ENCODE measurements around the gene SPEN.
"Not testable (repeated sequence)": the region's sequence is repeated elsewhere in the genome, so short reads cannot be mapped to it uniquely, and the experiment has no call there.

The SPEN gene

DNA sequence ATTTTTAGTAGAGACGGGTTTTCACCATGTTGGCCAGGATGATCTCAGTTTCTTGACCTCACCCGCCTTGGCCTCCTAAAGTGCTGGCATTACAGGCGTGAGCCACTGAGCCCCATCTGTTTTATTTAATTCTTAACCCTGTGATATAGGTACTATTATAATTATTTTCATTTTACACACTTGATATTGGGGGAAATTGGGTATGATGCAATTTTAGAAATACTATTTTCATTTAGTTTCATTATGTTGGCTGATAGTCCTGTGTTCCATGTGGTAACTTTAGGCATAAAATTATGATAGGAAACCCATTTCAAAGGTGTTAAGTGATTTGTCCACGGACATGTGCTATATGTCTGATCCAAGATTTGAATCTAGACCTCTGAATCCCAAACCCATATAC lies 61.1 kb downstream of the SPEN start:
- no peaks in the 10 kb centered on the region for H3K4me1 ChIP-seq (ENCODE audit: control insufficient read depth, insufficient read depth, low read length)
- no peak overlapping the region for H3K27ac ChIP-seq (ENCODE audit: low read depth, low read length)
- H3K27me3 ChIP-seq (ENCODE audit: control insufficient read depth, insufficient read depth, low read length), result no peaks in the 10 kb centered on the region
- no peak overlapping the region for H3K9ac ChIP-seq (ENCODE audit: low read depth, low read length)
- no peaks in the 10 kb centered on the region for H3K9me3 ChIP-seq (ENCODE audit: control insufficient read depth, insufficient read depth, low read length)
- no peak overlapping the region for H3K4me3 ChIP-seq (ENCODE audit: low read depth, low read length)
- peaks cover 38% of the 10 kb centered on the region for H3K36me3 ChIP-seq (ENCODE audit: control insufficient read depth, insufficient read depth, low read length)

DNA sequence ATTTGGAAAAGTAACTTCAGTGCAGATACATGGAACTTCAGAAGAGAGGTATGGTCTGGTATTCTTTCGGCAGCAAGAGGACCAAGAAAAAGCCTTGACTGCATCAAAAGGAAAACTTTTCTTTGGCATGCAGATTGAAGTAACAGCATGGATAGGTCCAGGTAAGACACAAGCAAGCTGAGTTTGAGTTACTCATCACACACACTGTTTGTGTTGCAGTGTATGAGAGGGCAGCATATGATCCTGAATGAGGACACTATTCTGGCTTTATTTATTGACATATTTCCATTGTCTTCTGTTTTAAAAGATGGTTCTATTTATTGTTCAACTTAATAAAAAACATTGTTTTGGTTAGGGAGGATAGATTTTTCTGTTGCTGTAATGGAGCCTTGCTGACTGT lies 63.6 kb downstream of the SPEN start:
- H3K9me3 ChIP-seq (ENCODE audit: control insufficient read depth, insufficient read depth, low read length), result no peaks in the 10 kb centered on the region
- no peaks in the 10 kb centered on the region for H3K4me1 ChIP-seq (ENCODE audit: control insufficient read depth, insufficient read depth, low read length)
- no peak overlapping the region for H3K9ac ChIP-seq (ENCODE audit: low read depth, low read length)
- H3K27me3 ChIP-seq (ENCODE audit: control insufficient read depth, insufficient read depth, low read length), result no peaks in the 10 kb centered on the region
- H3K4me3 ChIP-seq (ENCODE audit: low read depth, low read length), result no peak overlapping the region
- H3K27ac ChIP-seq (ENCODE audit: low read depth, low read length), result no peak overlapping the region
- peaks cover 54% of the 10 kb centered on the region for H3K36me3 ChIP-seq (ENCODE audit: control insufficient read depth, insufficient read depth, low read length)

DNA sequence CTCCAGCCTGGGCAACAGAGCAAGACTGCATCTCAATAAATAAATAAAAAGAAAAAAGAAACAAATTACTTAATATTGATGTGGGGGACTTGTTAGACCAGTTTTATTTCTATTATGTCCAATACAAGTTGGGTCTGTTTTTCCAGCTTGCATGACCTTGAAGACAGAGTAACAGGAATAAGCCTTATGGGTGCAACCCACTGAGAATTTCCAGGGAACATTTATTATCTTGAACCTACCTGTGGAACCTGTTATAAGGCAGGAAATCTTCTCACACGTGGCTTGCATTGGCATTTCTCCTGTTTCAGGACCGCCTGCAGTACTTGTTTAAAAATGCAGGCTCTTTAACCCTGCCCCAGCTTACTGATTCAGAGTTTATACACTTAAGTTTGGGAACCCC lies 64.4 kb downstream of the SPEN start:
- Histone ChIP-seq H3K9me3 (ENCODE audit: control insufficient read depth, insufficient read depth, low read length) (no peaks in the 10 kb centered on the region), H3K4me3 (ENCODE audit: low read depth, low read length) (no peak overlapping the region), H3K27ac (ENCODE audit: low read depth, low read length) (no peak overlapping the region), H3K27me3 (ENCODE audit: control insufficient read depth, insufficient read depth, low read length) (no peaks in the 10 kb centered on the region), H3K36me3 (ENCODE audit: control insufficient read depth, insufficient read depth, low read length) (peaks cover 62% of the 10 kb centered on the region), H3K9ac (ENCODE audit: low read depth, low read length) (no peak overlapping the region), H3K4me1 (ENCODE audit: control insufficient read depth, insufficient read depth, low read length) (no peaks in the 10 kb centered on the region)

DNA sequence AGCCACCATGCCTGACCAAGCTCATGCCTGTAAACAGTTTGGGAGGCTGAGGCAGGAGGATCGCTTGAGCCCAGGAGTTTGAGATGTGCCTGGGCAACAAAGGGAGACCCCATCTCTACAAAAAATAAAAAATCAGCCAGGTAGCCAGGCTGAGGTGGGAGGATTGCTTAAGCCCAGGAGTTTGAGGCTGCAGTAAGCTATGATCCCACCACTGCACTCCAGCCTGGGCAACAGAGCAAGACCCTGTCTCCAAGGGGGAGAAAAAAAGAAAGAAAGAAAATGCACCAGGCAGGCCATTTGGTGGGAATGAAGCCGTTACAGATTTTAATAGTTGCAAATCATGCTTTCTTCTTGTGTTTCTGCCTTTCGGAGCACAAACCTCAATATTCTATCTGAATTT lies 66.1 kb downstream of the SPEN start:
- peaks cover 68% of the 10 kb centered on the region for H3K36me3 ChIP-seq (ENCODE audit: control insufficient read depth, insufficient read depth, low read length)
- not testable (repeated sequence) for H3K27ac ChIP-seq (ENCODE audit: low read depth, low read length); H3K4me3 ChIP-seq (ENCODE audit: low read depth, low read length); H3K9ac ChIP-seq (ENCODE audit: low read depth, low read length); H3K4me1 ChIP-seq (ENCODE audit: control insufficient read depth, insufficient read depth, low read length); H3K9me3 ChIP-seq (ENCODE audit: control insufficient read depth, insufficient read depth, low read length); H3K27me3 ChIP-seq (ENCODE audit: control insufficient read depth, insufficient read depth, low read length)

DNA sequence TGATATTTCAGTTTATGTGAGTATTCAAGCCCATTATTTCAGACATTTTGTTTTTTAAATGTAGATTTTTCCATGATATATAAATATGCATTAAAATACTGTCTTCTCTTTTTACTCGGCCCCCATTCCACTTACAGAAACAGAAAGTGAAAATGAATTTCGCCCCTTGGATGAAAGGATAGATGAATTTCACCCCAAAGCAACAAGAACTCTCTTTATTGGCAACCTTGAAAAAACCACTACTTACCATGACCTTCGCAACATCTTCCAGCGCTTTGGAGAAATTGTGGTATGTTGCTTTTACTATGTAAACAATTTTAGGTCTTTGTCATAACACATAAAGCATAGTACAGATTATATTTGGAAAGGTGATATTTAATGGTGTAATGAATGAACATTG lies 68.5 kb downstream of the SPEN start:
- peaks cover 70% of the 10 kb centered on the region for H3K36me3 ChIP-seq (ENCODE audit: control insufficient read depth, insufficient read depth, low read length)
- no peak overlapping the region for H3K4me3 ChIP-seq (ENCODE audit: low read depth, low read length)
- no peak overlapping the region for H3K27ac ChIP-seq (ENCODE audit: low read depth, low read length)
- no peaks in the 10 kb centered on the region for H3K9me3 ChIP-seq (ENCODE audit: control insufficient read depth, insufficient read depth, low read length)
- H3K9ac ChIP-seq (ENCODE audit: low read depth, low read length), result no peak overlapping the region
- no peaks in the 10 kb centered on the region for H3K27me3 ChIP-seq (ENCODE audit: control insufficient read depth, insufficient read depth, low read length)
- no peaks in the 10 kb centered on the region for H3K4me1 ChIP-seq (ENCODE audit: control insufficient read depth, insufficient read depth, low read length)

DNA sequence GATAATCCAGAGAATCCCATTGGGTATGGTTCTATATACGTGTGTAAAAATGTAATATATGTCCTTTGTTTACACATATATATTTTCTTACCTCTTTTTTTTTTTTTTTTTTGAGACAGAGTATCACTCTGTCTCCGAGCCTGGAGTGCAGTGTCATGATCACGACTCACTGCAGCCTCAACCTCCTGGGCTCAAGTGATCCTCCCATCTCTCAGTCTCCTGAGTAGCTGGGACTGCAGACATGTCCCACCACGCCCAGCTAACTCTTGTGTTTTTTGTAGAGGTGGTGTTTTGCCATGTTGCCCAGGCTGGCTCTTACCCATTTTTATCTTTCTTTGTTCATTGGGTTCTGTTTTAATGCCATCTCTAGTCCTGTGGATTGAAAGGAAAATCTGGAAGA lies 68.9 kb downstream of the SPEN start:
- H3K4me3 ChIP-seq (ENCODE audit: low read depth, low read length), result no peak overlapping the region
- no peaks in the 10 kb centered on the region for H3K4me1 ChIP-seq (ENCODE audit: control insufficient read depth, insufficient read depth, low read length)
- H3K9ac ChIP-seq (ENCODE audit: low read depth, low read length), result no peak overlapping the region
- peaks cover 70% of the 10 kb centered on the region for H3K36me3 ChIP-seq (ENCODE audit: control insufficient read depth, insufficient read depth, low read length)
- no peak overlapping the region for H3K27ac ChIP-seq (ENCODE audit: low read depth, low read length)
- H3K27me3 ChIP-seq (ENCODE audit: control insufficient read depth, insufficient read depth, low read length), result no peaks in the 10 kb centered on the region
- H3K9me3 ChIP-seq (ENCODE audit: control insufficient read depth, insufficient read depth, low read length), result no peaks in the 10 kb centered on the region

DNA sequence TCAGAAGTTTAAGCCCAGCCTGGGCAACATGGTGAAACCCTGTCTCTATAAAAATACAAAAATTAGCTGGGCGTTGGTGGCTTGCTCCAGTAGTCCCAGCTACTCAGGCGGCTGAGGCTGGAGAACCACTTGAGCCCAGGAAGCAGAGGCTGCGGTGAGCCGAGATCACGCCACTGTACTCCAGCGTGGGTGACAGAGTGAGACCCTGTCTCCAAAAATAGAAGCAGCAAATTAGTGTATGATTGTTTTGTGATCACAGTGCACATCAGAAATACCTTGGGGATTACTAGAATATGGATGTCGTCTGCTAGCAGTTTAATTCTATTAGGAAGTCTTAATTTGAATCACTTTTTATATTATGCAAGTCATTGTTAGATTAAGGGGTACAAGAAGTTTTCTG lies 69.4 kb downstream of the SPEN start:
- Histone ChIP-seq H3K4me3 (ENCODE audit: low read depth, low read length) (no peak overlapping the region), H3K9me3 (ENCODE audit: control insufficient read depth, insufficient read depth, low read length) (no peaks in the 10 kb centered on the region), H3K4me1 (ENCODE audit: control insufficient read depth, insufficient read depth, low read length) (no peaks in the 10 kb centered on the region), H3K9ac (ENCODE audit: low read depth, low read length) (no peak overlapping the region), H3K27me3 (ENCODE audit: control insufficient read depth, insufficient read depth, low read length) (no peaks in the 10 kb centered on the region), H3K36me3 (ENCODE audit: control insufficient read depth, insufficient read depth, low read length) (peaks cover 73% of the 10 kb centered on the region), H3K27ac (ENCODE audit: low read depth, low read length) (no peak overlapping the region)

DNA sequence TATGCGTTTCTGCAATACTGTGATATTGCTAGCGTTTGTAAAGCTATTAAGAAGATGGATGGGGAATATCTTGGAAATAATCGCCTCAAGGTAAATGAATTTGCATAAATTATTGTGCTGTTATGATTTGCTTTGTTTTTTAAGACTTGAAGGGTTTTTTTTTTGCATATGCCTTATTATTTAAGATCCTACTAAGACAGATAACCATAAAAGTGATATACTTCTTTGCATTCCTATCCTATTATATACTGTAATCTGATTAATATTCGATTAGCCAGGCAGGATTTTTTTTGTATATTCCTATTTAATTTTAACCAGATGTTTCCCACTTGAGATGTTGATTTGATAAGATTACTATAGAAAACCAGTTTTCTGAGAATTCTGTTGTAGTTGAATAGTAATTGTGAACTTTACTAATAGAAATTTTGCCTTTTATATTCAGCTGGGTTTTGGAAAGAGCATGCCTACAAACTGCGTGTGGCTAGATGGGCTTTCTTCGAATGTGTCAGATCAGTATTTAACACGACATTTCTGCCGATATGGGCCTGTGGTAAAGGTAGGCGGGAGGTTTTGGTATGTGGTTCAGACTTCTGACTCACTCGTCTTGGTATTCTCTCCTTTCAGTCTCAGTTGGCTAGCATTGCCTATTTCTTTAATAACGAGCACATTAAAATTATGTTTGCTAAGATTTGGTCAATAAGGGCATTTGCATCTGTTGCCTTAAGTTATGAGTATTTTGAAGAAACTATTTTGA lies 71.6 kb downstream of the SPEN start:
- no peaks in the 10 kb centered on the region for H3K27me3 ChIP-seq (ENCODE audit: control insufficient read depth, insufficient read depth, low read length)
- no peak overlapping the region for H3K27ac ChIP-seq (ENCODE audit: low read depth, low read length)
- no peak overlapping the region for H3K9ac ChIP-seq (ENCODE audit: low read depth, low read length)
- no peak overlapping the region for H3K4me3 ChIP-seq (ENCODE audit: low read depth, low read length)
- H3K9me3 ChIP-seq (ENCODE audit: control insufficient read depth, insufficient read depth, low read length), result no peaks in the 10 kb centered on the region
- H3K4me1 ChIP-seq (ENCODE audit: control insufficient read depth, insufficient read depth, low read length), result no peaks in the 10 kb centered on the region
- H3K36me3 ChIP-seq (ENCODE audit: control insufficient read depth, insufficient read depth, low read length), result peaks cover 80% of the 10 kb centered on the region

DNA sequence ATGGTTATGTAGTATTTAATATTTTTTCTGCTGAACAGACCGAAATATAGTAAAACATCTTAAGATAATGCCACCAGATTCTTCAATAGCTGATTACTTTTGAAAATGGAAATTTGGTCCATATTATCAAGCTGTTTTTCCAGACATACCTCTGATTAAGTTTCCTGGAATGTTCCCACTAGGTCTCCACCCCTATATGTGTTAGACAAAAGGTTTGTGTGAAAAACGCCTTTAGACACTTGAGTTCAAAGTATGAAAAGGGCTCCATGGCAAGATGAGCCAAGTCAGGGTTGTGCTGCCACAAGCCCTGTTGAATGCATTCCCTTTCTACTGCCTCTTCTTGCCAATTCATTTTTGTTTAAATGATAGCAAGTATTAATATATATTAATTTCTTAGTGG lies 75.7 kb downstream of the SPEN start:
- peaks cover 85% of the 10 kb centered on the region for H3K36me3 ChIP-seq (ENCODE audit: control insufficient read depth, insufficient read depth, low read length)
- H3K27me3 ChIP-seq (ENCODE audit: control insufficient read depth, insufficient read depth, low read length), result no peaks in the 10 kb centered on the region
- no peak overlapping the region for H3K4me3 ChIP-seq (ENCODE audit: low read depth, low read length)
- no peaks in the 10 kb centered on the region for H3K9me3 ChIP-seq (ENCODE audit: control insufficient read depth, insufficient read depth, low read length)
- H3K4me1 ChIP-seq (ENCODE audit: control insufficient read depth, insufficient read depth, low read length), result 0 out of 2 replicates have a peak, but pooled peaks cover 4% of the 10 kb centered on the region
- no peak overlapping the region for H3K9ac ChIP-seq (ENCODE audit: low read depth, low read length)
- no peak overlapping the region for H3K27ac ChIP-seq (ENCODE audit: low read depth, low read length)

DNA sequence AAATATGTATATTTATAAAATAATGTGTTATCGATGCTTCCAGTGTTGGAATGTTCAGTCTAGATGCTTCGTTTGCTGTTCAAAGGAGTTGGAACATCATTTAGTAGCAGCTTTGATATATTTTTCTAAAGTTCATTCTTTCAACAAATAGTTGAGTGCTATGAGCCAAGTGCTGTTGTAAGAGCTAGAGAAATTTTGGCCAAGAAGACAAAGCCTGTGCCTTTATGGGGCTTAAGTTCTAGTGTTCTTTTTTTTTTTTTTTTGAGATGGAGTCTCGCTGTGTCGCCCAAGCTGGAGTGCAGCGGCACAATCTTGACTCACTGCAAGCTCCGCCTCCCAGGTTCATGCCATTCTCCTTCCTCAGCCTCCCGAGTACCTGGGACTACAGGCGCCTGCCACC lies 78.9 kb downstream of the SPEN start:
- not testable (repeated sequence) for H3K27ac ChIP-seq (ENCODE audit: low read depth, low read length); H3K27me3 ChIP-seq (ENCODE audit: control insufficient read depth, insufficient read depth, low read length); H3K9me3 ChIP-seq (ENCODE audit: control insufficient read depth, insufficient read depth, low read length); H3K4me3 ChIP-seq (ENCODE audit: low read depth, low read length); H3K9ac ChIP-seq (ENCODE audit: low read depth, low read length); H3K4me1 ChIP-seq (ENCODE audit: control insufficient read depth, insufficient read depth, low read length)
- peaks cover 92% of the 10 kb centered on the region for H3K36me3 ChIP-seq (ENCODE audit: control insufficient read depth, insufficient read depth, low read length)

DNA sequence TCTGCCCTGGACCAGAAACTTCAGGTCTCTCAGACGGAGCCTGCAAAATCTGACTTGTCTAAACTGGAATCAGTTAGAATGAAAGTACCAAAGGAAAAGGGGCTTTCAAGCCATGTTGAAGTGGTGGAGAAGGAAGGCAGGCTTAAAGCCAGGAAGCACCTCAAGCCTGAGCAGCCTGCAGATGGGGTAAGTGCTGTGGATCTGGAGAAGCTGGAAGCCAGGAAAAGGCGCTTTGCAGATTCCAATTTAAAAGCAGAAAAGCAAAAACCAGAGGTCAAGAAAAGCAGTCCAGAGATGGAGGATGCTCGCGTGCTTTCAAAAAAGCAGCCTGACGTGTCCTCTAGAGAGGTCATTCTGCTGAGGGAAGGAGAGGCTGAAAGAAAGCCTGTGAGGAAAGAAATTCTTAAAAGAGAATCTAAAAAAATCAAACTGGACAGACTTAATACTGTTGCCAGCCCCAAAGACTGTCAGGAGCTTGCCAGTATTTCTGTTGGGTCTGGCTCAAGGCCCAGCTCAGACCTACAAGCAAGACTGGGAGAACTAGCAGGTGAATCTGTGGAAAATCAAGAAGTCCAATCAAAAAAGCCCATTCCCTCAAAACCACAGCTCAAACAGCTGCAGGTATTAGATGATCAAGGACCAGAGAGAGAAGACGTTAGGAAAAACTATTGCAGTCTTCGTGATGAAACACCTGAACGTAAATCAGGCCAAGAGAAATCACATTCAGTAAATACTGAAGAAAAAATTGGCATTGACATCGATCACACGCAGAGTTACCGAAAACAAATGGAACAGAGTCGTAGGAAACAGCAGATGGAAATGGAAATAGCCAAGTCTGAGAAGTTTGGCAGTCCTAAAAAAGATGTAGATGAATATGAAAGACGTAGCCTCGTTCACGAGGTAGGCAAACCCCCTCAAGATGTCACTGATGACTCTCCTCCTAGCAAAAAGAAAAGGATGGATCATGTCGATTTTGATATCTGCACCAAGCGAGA lies 81.8 kb downstream of the SPEN start:
- Histone ChIP-seq H3K27me3 (ENCODE audit: control insufficient read depth, insufficient read depth, low read length) (no peaks in the 10 kb centered on the region), H3K36me3 (ENCODE audit: control insufficient read depth, insufficient read depth, low read length) (peaks cover 94% of the 10 kb centered on the region), H3K27ac (ENCODE audit: low read depth, low read length) (no peak overlapping the region), H3K9me3 (ENCODE audit: control insufficient read depth, insufficient read depth, low read length) (no peaks in the 10 kb centered on the region), H3K4me3 (ENCODE audit: low read depth, low read length) (no peak overlapping the region), H3K9ac (ENCODE audit: low read depth, low read length) (no peak overlapping the region), H3K4me1 (ENCODE audit: control insufficient read depth, insufficient read depth, low read length) (0 out of 2 replicates have a peak, but pooled peaks cover 4% of the 10 kb centered on the region)
